Fibroblast of lung (primary cell): ENCODE results near the gene KRT34. TPM values are rescaled to one million over a fixed set of nuclear protein-coding genes. Genes with fewer than 3 reads are reported as not detected.

Experiments
- DNase-seq, 2 donors: peaks; one replicate each; pipeline versions ENCODE4 v3.0.0 to v3.0.0-alpha.2; 2010; ENCODE audit warnings: low read depth in 2 of 2
- H2AFZ ChIP-seq: 2 replicates; pipeline ENCODE4 v1.5.1; 2012; ENCODE audit warnings: low read length, control low read depth, inconsistent platforms
- H3K27ac ChIP-seq: 2 replicates; pipeline ENCODE4 v1.5.1; 2011; ENCODE audit warnings: low read length, control low read depth; ENCODE audit not compliant: insufficient read depth
- H3K27me3 ChIP-seq: 2 replicates; pipeline ENCODE4 v1.5.1; 2011; ENCODE audit warnings: mild to moderate bottlenecking, low read length; ENCODE audit not compliant: control insufficient read depth, insufficient read depth
- H3K36me3 ChIP-seq: 2 replicates; pipeline ENCODE4 v1.5.1; 2011; ENCODE audit warnings: low read length; ENCODE audit not compliant: control insufficient read depth, insufficient read depth
- H3K4me1 ChIP-seq: 2 replicates; pipeline ENCODE4 v1.5.1; 2011; ENCODE audit warnings: low read length; ENCODE audit not compliant: control insufficient read depth, insufficient read depth; ENCODE audit errors: extremely low read depth
- H3K4me2 ChIP-seq: 2 replicates; pipeline ENCODE4 v1.5.1; 2011; ENCODE audit warnings: low read length, control low read depth; ENCODE audit not compliant: insufficient read depth; ENCODE audit errors: extremely low read depth
- H3K4me3 ChIP-seq, 4 experiments: fragments of 200-600 bp in 1 of 4; sonication (generic) in 1 of 4; replicated peaks in 1 of 4; 2 replicates each; pipeline ENCODE4 v1.5.1; 2011 to 2016; ENCODE audit warnings: low read length in 4 of 4, low read depth in 3 of 4, mild to moderate bottlenecking in 3 of 4, control low read depth in 2 of 4, inconsistent platforms in 1 of 4, mixed read lengths in 1 of 4; ENCODE audit not compliant: insufficient read depth in 1 of 4; ENCODE audit errors: control extremely low read depth in 1 of 4
- H3K79me2 ChIP-seq: 2 replicates; pipeline ENCODE4 v1.5.1; 2012; ENCODE audit warnings: mild to moderate bottlenecking, low read length, inconsistent platforms; ENCODE audit not compliant: control insufficient read depth, insufficient read depth
- H3K9ac ChIP-seq: 2 replicates; pipeline ENCODE4 v1.5.1; 2011; ENCODE audit warnings: mild to moderate bottlenecking, low read length, control low read depth; ENCODE audit not compliant: insufficient read depth
- H3K9me3 ChIP-seq: 2 replicates; pipeline ENCODE4 v1.5.1; 2012; ENCODE audit warnings: low read depth, low read length; ENCODE audit not compliant: control insufficient read depth, insufficient read depth
- H4K20me1 ChIP-seq: 2 replicates; pipeline ENCODE4 v1.5.1; 2011; ENCODE audit warnings: low read length; ENCODE audit not compliant: control insufficient read depth, insufficient read depth; ENCODE audit errors: extremely low read depth
- CTCF ChIP-seq, 2 donors: IDR thresholded peaks in 1 of 2; conservative IDR thresholded peaks in 1 of 2; 1 replicate in 1 of 2; 2 replicates in 1 of 2; pipeline ENCODE4 v1.5.1; 2011 to 2012; ENCODE audit warnings: low read length in 2 of 2, control low read depth in 1 of 2, inconsistent platforms in 1 of 2, low read depth in 1 of 2, mild to moderate bottlenecking in 1 of 2
- EZH2 ChIP-seq: IDR thresholded peaks from 2 replicates; pipeline ENCODE4 v1.5.1; 2012; ENCODE audit warnings: low read length, control low read depth, mild to moderate bottlenecking; ENCODE audit errors: missing control alignments
- polyA plus RNA-seq, 2 donors: library from polyadenylated mRNA; depleted of rRNA in 1 of 2; stranded (reverse) in 1 of 2; unstranded in 1 of 2; fragments of >200 nt; gene quantifications; 2 replicates each; pipeline ENCODE4 v1.2.1, GENCODE V29; 2011 to 2012; ENCODE audit warnings: missing spikeins in 1 of 2
- total RNA-seq: library from RNA; depleted of rRNA; stranded (reverse); fragments of >200 nt; gene quantifications from 2 replicates; pipeline ENCODE4 v1.2.1, GENCODE V29; 2014

Gene KRT34
- total and polyA plus RNA-seq, 2 donors (not counting 1 experiment from before 2014, with no cell fraction given) = under 0.01 to 1.00 TPM

- H2AFZ ChIP-seq = no peak overlapping the region
- DNase-seq = peak; percentile 4 to 17
These were observed 21.4 kb upstream of the KRT34 start for GRCh38 chr17:41403404-41404023.

GRCh38 chr17:41402161-41402560, 20.1 kb upstream of the KRT34 start:
- no peak for TF ChIP-seq EZH2
- TF ChIP-seq CTCF (conservative IDR thresholded peaks at IDR 0.05 in 1 of 2, IDR thresholded peaks at IDR 0.05 in 1 of 2; ENCODE audit: low read depth in 1 of 2, low read length in 2 of 2) = no peak
- H3K4me2 ChIP-seq = no peak overlapping the region
- no peaks in the 10 kb centered on the region for H3K27me3 ChIP-seq
- peaks cover 9% of the 10 kb centered on the region for H3K4me1 ChIP-seq
- no peaks in the 10 kb centered on the region for H3K79me2 ChIP-seq
- H3K4me3 ChIP-seq = no peak overlapping the region
- H3K9me3 ChIP-seq = no peaks in the 10 kb centered on the region
- no peaks in the 10 kb centered on the region for H4K20me1 ChIP-seq
- H2AFZ ChIP-seq = no peak overlapping the region
- H3K36me3 ChIP-seq = no peaks in the 10 kb centered on the region
- no peak overlapping the region for H3K27ac ChIP-seq
- peak in 1 of 2 donors; percentile 81 for DNase-seq
- no peak overlapping the region for H3K9ac ChIP-seq

More at GRCh38 chr17:41403404-41404023, 21.4 kb upstream of the KRT34 start:
- H3K27ac ChIP-seq = no peak overlapping the region
- no peaks in the 10 kb centered on the region for H3K36me3 ChIP-seq
- peaks cover 9% of the 10 kb centered on the region for H3K4me1 ChIP-seq
- H3K9me3 ChIP-seq = no peaks in the 10 kb centered on the region
- no peak overlapping the region for H3K4me3 ChIP-seq
- H3K9ac ChIP-seq = no peak overlapping the region
- no peaks in the 10 kb centered on the region for H3K27me3 ChIP-seq
- no peaks in the 10 kb centered on the region for H4K20me1 ChIP-seq
- TF ChIP-seq EZH2 (no peak), CTCF (conservative IDR thresholded peaks at IDR 0.05 in 1 of 2, IDR thresholded peaks at IDR 0.05 in 1 of 2; ENCODE audit: low read depth in 1 of 2, low read length in 2 of 2) (no peak)
- H3K4me2 ChIP-seq = no peak overlapping the region
- H3K79me2 ChIP-seq = no peaks in the 10 kb centered on the region

- Histone ChIP-seq H3K4me3 (no peak within 1 kb of the TSS), H3K36me3 (no peaks in the 10 kb centered on the region), H3K27me3 (no peaks in the 10 kb centered on the region), H4K20me1 (no peaks in the 10 kb centered on the region), H3K27ac (no peak within 1 kb of the TSS), H3K79me2 (no peaks in the 10 kb centered on the region), H3K9me3 (no peaks in the 10 kb centered on the region), H2AFZ (no peak within 1 kb of the TSS), H3K4me2 (no peak within 1 kb of the TSS), H3K9ac (no peak within 1 kb of the TSS), H3K4me1 (no peaks in the 10 kb centered on the region)
- TF ChIP-seq EZH2 (no peak), CTCF (conservative IDR thresholded peaks at IDR 0.05 in 1 of 2, IDR thresholded peaks at IDR 0.05 in 1 of 2; ENCODE audit: low read depth in 1 of 2, low read length in 2 of 2) (no peak)
- DNase-seq = no peak
These were observed 15.0 kb upstream of the KRT34 start, which contains the start of gene KRT31 for GRCh38 chr17:41396996-41397660. TSS of gene KRT31 (minus strand) at chr17:41397608. CDS start at chr17:41397539, 69 bp downstream.
